ENCODE measurements around the gene GNA14. TPM values are rescaled to one million over a fixed set of nuclear protein-coding genes. Genes with fewer than 3 reads are reported as not detected.

GNA14 gene
- total RNA-seq, 1 experiment from 2014 or later: 0.37 TPM

DNA sequence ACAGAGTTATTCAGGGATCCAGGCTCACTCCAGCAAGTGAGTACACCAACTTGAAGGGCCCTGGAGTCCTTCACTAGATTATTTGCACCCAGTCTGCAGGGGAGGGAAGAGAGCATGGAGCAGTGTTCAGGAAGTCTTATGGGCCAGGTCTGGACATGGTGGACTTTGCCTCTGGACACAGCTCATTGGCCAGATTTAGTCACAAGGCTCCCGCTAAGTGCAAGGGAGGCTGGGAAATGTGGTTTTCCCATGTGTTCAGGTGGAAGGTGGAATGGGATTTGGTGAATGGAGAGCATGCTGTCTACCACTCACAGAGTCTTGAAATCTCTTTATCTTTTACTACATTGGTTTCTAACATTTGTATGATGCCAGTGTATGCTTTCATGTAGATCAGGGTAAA lies 200.5 kb downstream of the GNA14 start:
- no peak overlapping the region for H3K4me2 ChIP-seq (ENCODE audit: insufficient read depth, insufficient read length, low read length)
- H3T11ph ChIP-seq (ENCODE audit: low read length): no peak overlapping the region
- no peaks in the 10 kb centered on the region for H3K79me1 ChIP-seq (ENCODE audit: insufficient read depth, low read depth, low read length, poor library complexity, severe bottlenecking)
- H3K27ac ChIP-seq (ENCODE audit: insufficient read length, low read depth, low read length): no peak overlapping the region
- no peak overlapping the region for H3K4me3 Mint-ChIP-seq
- H3K9me3 Mint-ChIP-seq: peaks cover 5 to 14% of the 10 kb centered on the region in 2 experiments
- H2BK20ac ChIP-seq (ENCODE audit: low read depth, low read length, poor library complexity, severe bottlenecking): no peak overlapping the region
- H3K23ac ChIP-seq (ENCODE audit: insufficient read length, low read depth, low read length): no peak overlapping the region
- peaks cover 0 to 15% (median 11%) of the 10 kb centered on the region in 3 experiments; a peak in 5 of 7 replicates for H3K36me3 Mint-ChIP-seq (ENCODE audit: insufficient read depth in 1 of 3, low read depth in 3 of 3)
- no peaks in the 10 kb centered on the region; a peak in 2 of 4 replicates for H3K4me1 Mint-ChIP-seq
- H3K9ac ChIP-seq (ENCODE audit: extremely low read depth, insufficient read length, low read length): no peak overlapping the region
- H3K23me2 ChIP-seq (ENCODE audit: insufficient read length, low read depth, low read length, poor library complexity, severe bottlenecking): no peaks in the 10 kb centered on the region
- no peaks in the 10 kb centered on the region for H3K9me3 ChIP-seq (ENCODE audit: control insufficient read depth, low read depth, low read length)
- whole genome bisulfite sequencing (ENCODE audit: extremely low coverage, insufficient read length, low lambda C conversion rate): no CpG with 5 or more reads among the region's 1 CpG
- no peak for TF ChIP-seq CTCF (conservative IDR thresholded peaks at IDR 0.05)
- no peak overlapping the region for H3K27ac Mint-ChIP-seq
- no peak overlapping the region for H4K5ac ChIP-seq (ENCODE audit: insufficient read length, low read depth, low read length)
- no peak overlapping the region for H4K91ac ChIP-seq (ENCODE audit: insufficient read length, low read depth, low read length)
- no peak overlapping the region for H2AK5ac ChIP-seq (ENCODE audit: insufficient read length, low read length)
- H2BK12ac ChIP-seq (ENCODE audit: insufficient read length, low read depth, low read length): no peak overlapping the region
- no peaks in the 10 kb centered on the region for H3K79me2 ChIP-seq (ENCODE audit: insufficient read depth, low read length)
- no peaks in the 10 kb centered on the region; the same call in 1 of the 2 replicates for H3K27me3 Mint-ChIP-seq (ENCODE audit: low read depth)
- no peak overlapping the region for H2BK15ac ChIP-seq (ENCODE audit: low read depth, low read length)
- DNase-seq: no peak
- H3K18ac ChIP-seq (ENCODE audit: insufficient read length, low read depth, low read length): no peak overlapping the region
- no peaks in the 10 kb centered on the region for H3K4me1 ChIP-seq (ENCODE audit: insufficient read depth, low read length)
- no peak overlapping the region for H2AFZ ChIP-seq (ENCODE audit: low read length)
- H3K4ac ChIP-seq (ENCODE audit: low read depth, low read length): no peak overlapping the region
- H2BK5ac ChIP-seq (ENCODE audit: insufficient read length, low read length): no peak overlapping the region
- no peaks in the 10 kb centered on the region for H4K20me1 ChIP-seq (ENCODE audit: control insufficient read depth, insufficient read depth, insufficient read length)
- H3K14ac ChIP-seq (ENCODE audit: insufficient read depth, low read length): no peak overlapping the region
- H3K56ac ChIP-seq (ENCODE audit: insufficient read length, low read depth, low read length): no peak overlapping the region
- no peak overlapping the region for H2BK120ac ChIP-seq (ENCODE audit: low read depth, low read length, poor library complexity, severe bottlenecking)
- H4K8ac ChIP-seq (replicated peaks; ENCODE audit: insufficient read length, low read depth, low read length): no peak overlapping the region
- H3K27me3 ChIP-seq (ENCODE audit: insufficient read depth, low read length): no peaks in the 10 kb centered on the region
